8988T (cell line): ENCODE results near the gene KLF6.

Experiments used
- DNase-seq: peaks from one replicate; pipeline ENCODE4 v3.0.0; 2011

The KLF6 gene

DNA sequence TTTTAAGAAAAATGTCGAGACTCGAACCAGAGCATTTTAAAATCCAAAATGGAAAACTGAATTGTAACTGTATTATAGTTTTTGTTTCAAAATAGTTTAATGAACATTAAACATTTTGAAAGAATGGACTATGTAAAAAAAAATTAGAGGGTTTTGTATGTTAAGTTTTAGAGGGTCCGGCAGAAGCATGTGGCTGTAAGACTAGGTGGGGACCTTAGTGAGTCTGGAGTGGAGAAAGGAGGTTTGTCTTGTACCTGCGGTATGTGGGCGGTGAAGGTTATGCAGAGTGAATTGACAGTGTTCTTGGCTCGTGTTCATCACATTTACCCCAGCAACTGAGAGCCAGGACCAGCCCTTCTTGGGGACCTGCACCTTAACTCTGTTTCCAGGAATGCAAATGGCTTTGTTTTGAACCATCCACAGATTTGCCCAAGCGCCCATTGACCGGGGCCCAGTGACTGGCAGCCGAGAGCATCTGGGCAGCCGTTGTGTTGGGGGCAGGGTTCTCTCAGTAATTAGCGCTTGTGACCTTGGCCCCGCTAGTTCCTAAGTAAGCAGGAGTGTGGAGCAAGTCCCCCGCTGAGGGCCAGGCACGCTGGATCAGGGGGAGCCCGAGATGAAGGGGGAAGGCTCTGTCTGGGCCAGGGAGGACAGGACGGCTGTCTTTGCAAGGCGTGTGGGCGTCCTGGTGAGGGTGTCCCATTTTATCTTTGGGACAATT lies 1.4 kb upstream of the KLF6 start:
- no peak for DNase-seq

GRCh38 chr10:3785851-3786271 lies 852 bp upstream of the KLF6 start:
- no peak for DNase-seq

DNA sequence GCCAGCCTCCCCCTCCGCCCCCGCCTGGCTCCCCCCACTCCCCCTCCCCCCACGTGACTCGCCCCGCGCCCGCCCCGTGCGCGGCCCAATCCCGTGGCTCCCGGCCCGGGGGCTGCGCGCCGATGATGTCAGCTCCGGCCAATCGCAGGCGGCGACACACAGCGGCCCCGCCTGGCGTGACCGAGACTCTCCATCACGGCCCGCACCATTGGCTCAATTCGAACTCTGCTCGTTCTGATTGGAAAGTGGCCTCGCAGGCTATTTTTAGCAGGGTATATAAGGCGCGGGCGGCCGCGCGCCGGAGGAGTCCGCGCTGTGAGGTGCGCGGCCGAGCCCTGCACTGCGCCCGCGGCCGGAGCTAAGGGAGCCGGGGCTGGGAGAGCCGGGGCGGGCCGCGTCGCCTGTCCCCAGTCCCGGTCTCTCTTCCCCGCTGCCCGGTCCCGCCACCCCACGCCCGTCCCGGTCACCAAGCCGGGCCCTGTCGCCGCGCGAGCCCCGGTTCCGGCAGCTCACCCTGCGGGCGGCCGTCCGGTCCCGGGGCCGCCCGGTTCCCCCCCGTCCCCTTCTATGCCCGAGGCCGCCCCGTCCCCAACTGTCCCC lies 342 bp upstream of the KLF6 start:
- DNase-seq = peak; percentile 96

- DNase-seq = no peak
Measured at GRCh38 chr10:3783682-3784432, 1.2 kb downstream of the KLF6 start.

DNA sequence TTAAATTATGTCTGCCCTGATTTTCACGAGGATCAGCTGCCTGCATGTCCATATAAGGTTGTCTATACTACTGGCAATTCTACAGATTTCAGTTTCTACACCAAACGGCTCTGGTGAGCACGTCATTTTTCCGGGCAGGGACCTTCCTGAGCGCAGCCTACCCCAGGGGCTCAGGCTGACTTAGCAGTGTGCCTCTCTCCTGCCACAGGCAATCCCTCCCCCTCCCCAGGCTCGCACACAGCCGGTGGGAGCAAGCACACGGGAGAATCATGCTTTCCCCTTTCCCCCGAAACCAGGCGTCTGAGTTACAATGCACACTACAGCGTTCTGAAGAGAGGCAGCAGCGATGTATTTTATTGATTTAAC lies 1.7 kb downstream of the KLF6 start:
- DNase-seq = peak; percentile 43

GRCh38 chr10:3782451-3783315 lies 2.3 kb downstream of the KLF6 start:
- peak; percentile 58 for DNase-seq

- no peak for DNase-seq
Measured at GRCh38 chr10:3782146-3782450, 2.9 kb downstream of the KLF6 start.

- peak; percentile 59 for DNase-seq
Measured at GRCh38 chr10:3781468-3782145, 3.4 kb downstream of the KLF6 start.

DNA sequence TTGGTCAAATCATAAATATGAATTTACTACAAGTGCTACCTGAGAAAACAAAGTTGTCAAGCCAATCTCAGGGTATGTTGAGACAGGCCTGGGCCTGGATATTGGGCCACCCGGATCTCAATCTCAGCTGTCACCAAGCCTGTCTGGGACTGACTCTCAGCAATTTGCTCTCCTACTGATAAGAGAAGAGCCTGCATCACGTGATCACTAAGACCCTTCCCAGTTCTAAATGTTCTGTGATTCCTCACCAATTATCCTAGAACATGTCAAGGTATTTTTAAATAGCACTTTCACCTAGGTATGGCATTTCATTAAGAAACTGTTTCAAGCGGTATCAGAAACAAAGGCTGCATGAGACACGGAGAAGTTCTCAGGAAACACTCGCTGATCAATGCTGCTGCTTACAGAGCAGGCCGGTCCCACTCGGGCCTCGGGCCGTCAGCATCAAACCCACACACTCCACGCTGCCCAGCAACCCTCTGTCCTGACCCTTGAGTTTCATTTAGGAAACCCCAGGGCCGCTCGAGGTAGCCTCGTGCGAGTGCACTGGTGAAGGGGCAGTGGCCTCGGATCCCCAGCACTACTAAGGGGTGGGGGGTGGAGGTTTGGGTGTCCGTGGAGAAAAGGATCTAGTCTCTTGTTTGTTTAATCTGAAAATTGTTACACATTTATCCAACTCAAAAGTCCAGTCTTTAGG lies 4.1 kb downstream of the KLF6 start:
- DNase-seq = no peak

DNA sequence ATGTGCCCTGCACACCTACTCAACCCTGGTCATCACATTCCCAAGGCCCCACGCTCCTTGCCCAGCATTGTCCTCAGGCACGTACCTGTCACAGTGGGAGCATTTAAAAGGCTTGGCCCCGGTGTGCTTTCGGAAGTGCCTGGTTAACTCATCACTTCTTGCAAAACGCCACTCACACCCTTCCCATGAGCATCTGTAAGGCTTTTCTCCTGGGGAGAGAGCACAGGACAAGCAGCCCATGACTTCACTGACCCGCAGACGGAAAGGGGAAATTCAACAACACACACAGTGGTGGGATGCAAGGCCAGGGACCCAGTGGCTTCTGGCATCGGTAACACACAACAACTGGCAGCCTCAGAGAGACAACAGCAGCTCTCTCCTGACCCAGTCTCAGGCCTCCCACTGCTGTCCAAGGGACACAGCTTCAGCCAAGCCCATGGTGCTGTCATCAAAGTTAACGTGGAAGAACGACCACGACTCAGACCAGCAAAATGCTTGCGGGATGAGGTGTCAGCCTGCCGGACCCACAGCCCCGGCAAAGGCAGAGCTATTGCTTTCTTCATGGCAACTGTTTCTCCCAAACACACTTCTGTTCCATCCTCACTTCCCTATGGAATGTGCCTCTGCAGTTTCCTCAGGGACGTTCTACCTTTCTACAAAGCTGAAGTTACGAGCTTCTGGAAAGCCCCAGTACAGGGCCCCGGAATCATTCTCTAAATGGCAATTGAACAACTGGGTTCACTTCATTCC lies 4.8 kb downstream of the KLF6 start:
- DNase-seq = no peak

- DNase-seq = no peak
Measured at GRCh38 chr10:3779158-3779741, 5.8 kb downstream of the KLF6 start.

DNA sequence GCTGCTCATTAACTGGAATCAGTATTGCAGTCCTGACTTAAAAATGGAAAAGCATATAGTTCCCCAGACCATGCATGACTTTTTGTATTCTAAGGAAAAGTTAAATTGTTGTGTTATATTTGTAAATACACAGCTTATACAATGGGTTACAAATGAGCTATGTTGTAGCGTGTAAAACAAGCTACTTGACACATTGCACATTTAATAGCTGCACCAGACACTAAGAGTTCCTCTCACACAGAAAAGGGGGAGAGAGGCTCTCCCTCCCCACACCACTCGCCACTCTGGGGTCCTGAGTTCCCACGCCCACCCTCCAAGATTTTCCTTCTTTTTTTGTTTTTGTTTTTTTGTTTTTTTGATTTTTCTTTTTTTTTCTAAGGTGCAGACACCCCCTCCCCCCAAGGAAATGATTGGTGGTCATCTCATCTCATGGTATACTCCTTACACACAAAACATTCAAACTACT lies 6.3 kb downstream of the KLF6 start:
- no peak for DNase-seq

- DNase-seq = no peak
Measured at GRCh38 chr10:3777981-3778691, 6.9 kb downstream of the KLF6 start.

- DNase-seq = no peak
Measured at GRCh38 chr10:3776796-3777571, 8.0 kb downstream of the KLF6 start.

- DNase-seq = no peak
Measured at GRCh38 chr10:3775696-3776551, 9.1 kb downstream of the KLF6 start.

DNA sequence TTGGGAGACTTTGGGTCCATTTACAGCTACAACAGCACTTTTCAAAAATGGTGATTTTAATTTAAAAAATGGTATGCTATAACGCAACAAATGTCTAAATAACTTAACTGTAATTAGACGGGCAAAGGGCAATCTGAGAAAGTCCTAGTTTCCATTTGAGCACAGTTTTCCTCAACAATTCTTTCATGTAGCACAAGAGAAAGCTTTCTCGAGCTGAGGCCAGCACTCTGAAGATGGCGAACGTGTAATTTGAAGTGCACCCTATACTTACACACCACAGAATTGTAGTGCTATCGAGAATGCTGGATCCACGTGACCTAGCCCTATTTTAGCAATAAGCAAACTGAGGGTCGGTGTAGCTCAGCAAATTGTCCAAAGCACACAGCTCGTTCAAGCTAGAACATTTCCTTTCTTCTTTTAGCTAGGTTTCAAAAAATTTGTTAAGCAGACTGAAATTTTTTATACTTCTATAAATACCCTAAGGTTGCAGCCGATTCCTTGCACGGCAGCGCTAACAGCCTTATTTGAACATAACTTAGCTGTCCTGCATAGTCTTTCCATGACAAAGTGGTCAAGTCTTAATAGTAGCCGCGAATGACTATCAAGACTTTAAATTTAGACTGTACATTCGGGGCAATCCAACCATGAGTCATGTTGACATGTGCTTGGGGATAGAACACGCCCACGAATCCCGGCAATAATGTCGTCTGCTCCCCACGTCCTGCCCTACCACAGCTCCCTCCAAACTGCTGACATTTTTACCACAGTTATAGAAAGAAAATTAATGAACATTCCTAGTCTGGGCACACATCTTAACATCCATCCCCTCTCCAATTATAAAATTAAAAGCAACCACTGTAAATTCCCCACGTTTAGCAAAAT lies 10.0 kb downstream of the KLF6 start:
- no peak for DNase-seq
